ENCODE results near the gene SLC22A5.

- peak; percentile 28; the same call in 1 of the 2 replicates for TF ChIP-seq CTCF (conservative IDR thresholded peaks at IDR 0.05; ENCODE audit: low read length)
- TF ChIP-seq EZH2phosphoT487 (IDR thresholded peaks at IDR 0.05; ENCODE audit: borderline replicate concordance, low read depth, low read length): no peak
Measured at GRCh38 chr5:132342291-132343180, 27.0 kb upstream of the SLC22A5 start.

All from OCI-LY7 (cell line).